A549 (cell line): Measurements from ENCODE around the gene GAGE12E.
"Not testable (repeated sequence)": the region's sequence is repeated elsewhere in the genome, so short reads cannot be mapped to it uniquely, and the experiment has no call there.

ENCODE experiments used
- NPAS2 ChIP-seq: fragments of 250-450 bp; sonication (Bioruptor Pico); IDR thresholded peaks from 2 replicates; pipeline ENCODE4 v1.8.0; 2022; ENCODE audit warnings: mild to moderate bottlenecking, moderate library complexity, borderline replicate concordance
- PHF8 ChIP-seq: fragments of 200-600 bp; sonication (generic); IDR thresholded peaks from 2 replicates; pipeline ENCODE4 v1.6.1; 2016; ENCODE audit warnings: low read depth, mild to moderate bottlenecking, antibody characterized with exemption, moderate library complexity, borderline replicate concordance
- TF ChIP-seq, protein P1 (sequence below): IDR thresholded peaks from 2 replicates; pipeline ENCODE4 v1.6.1; 2012
- TF ChIP-seq, protein P2 (sequence below): fragments of >200 bp; sonication (Bioruptor Twin); formaldehyde crosslinking; IDR thresholded peaks from 3 replicates; pipeline ENCODE4 v1.5.1; 2016
- TF ChIP-seq, protein P3 (sequence below): fragments of 450-650 bp; IDR thresholded peaks from 2 replicates; pipeline ENCODE4 v1.6.1; 2014; ENCODE audit warnings: antibody characterized with exemption

DNA sequence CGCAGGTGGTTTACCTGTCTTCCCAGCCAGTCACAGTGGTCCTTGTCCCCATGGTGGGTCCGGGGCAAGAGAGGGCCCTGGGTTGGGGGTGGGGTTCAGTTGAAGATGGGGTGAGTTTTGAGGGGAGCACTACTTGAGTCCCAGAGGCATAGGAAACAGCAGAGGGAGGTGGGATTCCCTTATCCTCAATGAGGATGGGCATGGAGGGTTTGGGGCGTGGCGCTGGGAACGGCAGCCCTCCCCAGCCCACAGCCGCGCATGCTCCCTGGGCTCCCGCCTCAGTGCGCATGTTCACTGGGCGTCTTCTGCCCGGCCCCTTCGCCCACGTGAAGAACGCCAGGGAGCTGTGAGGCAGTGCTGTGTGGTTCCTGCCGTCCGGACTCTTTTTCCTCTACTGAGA is 19.0 kb downstream of the GAGE12E start, which contains the start of gene GAGE12G:
- TF ChIP-seq, protein P1, sequence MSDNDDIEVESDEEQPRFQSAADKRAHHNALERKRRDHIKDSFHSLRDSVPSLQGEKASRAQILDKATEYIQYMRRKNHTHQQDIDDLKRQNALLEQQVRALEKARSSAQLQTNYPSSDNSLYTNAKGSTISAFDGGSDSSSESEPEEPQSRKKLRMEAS: not testable (repeated sequence)
- TF ChIP-seq, protein P2, sequence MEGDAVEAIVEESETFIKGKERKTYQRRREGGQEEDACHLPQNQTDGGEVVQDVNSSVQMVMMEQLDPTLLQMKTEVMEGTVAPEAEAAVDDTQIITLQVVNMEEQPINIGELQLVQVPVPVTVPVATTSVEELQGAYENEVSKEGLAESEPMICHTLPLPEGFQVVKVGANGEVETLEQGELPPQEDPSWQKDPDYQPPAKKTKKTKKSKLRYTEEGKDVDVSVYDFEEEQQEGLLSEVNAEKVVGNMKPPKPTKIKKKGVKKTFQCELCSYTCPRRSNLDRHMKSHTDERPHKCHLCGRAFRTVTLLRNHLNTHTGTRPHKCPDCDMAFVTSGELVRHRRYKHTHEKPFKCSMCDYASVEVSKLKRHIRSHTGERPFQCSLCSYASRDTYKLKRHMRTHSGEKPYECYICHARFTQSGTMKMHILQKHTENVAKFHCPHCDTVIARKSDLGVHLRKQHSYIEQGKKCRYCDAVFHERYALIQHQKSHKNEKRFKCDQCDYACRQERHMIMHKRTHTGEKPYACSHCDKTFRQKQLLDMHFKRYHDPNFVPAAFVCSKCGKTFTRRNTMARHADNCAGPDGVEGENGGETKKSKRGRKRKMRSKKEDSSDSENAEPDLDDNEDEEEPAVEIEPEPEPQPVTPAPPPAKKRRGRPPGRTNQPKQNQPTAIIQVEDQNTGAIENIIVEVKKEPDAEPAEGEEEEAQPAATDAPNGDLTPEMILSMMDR: not testable (repeated sequence)
- TF ChIP-seq, protein P3, sequence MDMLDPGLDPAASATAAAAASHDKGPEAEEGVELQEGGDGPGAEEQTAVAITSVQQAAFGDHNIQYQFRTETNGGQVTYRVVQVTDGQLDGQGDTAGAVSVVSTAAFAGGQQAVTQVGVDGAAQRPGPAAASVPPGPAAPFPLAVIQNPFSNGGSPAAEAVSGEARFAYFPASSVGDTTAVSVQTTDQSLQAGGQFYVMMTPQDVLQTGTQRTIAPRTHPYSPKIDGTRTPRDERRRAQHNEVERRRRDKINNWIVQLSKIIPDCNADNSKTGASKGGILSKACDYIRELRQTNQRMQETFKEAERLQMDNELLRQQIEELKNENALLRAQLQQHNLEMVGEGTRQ: not testable (repeated sequence)
- TF ChIP-seq PHF8, NPAS2: not testable (repeated sequence)
